ENCODE data around the gene APOA1.
"Not testable (repeated sequence)": the region's sequence is repeated elsewhere in the genome, so short reads cannot be mapped to it uniquely, and the experiment has no call there.

The APOA1 gene

DNA sequence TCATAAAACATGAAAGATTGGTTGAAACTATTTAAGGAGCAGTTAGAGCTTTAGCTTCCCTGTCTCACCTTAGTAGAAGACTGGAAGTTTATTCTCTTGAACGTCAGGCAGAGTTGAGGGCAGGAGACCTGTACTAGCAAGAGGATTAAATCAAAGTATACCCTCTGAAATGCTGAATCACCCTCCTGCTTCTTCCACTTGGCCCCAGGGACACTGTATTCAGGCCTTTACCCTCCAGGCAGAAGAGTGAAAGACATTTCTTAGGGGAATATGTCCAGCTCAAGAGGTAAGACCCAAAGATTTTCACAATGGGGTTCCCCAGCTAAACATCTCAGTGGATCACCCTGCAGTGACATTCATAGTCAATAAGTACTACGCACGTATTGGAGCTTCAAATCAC is 26.2 kb downstream of the APOA1 start:
- no peak for DNase-seq

- no peak for DNase-seq
Measured at GRCh38 chr11:116808262-116809175, 28.9 kb downstream of the APOA1 start.

GRCh38 chr11:116807601-116808261 is 29.7 kb downstream of the APOA1 start:
- DNase-seq = no peak

GRCh38 chr11:116804001-116804400 is 33.4 kb downstream of the APOA1 start:
- no peak for DNase-seq

GRCh38 chr11:116801662-116802061 is 35.8 kb downstream of the APOA1 start:
- DNase-seq = not testable (repeated sequence)

GRCh38 chr11:116800610-116801009 is 36.8 kb downstream of the APOA1 start:
- no peak for DNase-seq

DNA sequence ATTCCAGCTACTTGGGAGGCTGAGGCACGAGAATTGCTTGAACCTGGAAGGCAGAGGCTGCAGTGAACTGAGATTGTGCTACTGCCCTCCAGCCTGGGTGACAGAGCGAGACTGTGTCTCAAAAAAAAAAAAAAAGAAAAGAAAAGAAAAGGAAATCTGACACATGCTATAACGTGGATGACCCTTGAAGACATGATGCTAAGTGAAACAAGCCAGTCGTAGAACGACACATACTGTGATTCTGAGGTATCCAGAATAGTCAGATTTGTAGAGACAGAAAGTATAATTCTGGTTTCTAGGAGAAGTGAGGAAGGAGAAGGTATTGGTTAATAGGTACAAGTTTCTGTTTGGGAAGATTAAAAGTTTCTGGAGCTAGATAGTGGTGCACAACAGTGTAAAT is 39.1 kb downstream of the APOA1 start:
- DNase-seq = no peak

DNA sequence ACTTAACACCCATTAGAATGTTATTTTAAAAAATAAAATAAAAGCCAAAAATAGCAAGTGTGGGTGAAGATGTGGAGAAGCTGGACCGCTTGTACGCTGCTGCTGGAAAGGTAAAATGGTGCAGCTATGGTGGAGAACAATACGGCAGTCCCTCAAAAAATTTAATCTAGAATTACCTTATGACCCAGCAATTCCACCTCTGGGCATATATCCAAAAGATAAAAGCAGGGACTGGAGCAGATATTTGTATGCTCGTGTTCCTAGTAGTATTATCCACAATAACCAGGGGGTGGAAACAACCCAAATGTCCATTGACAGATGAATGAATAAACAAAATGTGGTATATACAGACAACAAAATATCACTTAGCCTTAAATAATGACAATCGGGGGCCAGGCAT is 39.6 kb downstream of the APOA1 start:
- DNase-seq = no peak

GRCh38 chr11:116796548-116796947 is 40.9 kb downstream of the APOA1 start:
- DNase-seq = no peak

DNA sequence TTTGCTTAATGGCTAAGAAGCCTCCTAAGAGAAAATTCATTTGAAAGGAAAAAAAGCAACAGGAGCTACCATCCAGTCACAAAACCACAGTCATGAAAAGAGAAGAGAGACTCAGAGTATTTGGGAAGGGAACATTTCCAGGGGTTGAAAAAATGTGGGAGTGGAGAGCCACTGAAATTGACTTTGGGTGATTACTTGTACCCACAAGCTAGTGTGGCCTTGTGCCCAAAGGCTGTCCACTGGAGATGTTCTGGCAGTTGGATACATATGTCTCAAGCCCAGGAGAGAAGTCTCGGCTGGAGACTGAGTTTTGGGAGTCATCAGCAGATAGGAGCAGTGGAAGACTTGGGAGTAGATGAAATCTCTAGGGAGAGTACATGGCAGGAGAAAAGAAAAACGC is 42.6 kb downstream of the APOA1 start:
- no peak for DNase-seq

- DNase-seq = no peak
Measured at GRCh38 chr11:116793772-116794097, 43.7 kb downstream of the APOA1 start.

- no peak for DNase-seq
Measured at GRCh38 chr11:116792869-116793771, 44.3 kb downstream of the APOA1 start.

GRCh38 chr11:116792144-116792868 is 45.1 kb downstream of the APOA1 start:
- DNase-seq = no peak

- no peak for DNase-seq
Measured at GRCh38 chr11:116791813-116792143, 45.6 kb downstream of the APOA1 start, which contains the start of gene APOA5. Gene APOA5 (minus strand): TSS chr11:116791879. CDS start chr11:116791860, 19 bp downstream.

- DNase-seq = peak; percentile 34
Measured at GRCh38 chr11:116791002-116791812, 46.2 kb downstream of the APOA1 start.

GRCh38 chr11:116790167-116791001 is 47.0 kb downstream of the APOA1 start:
- DNase-seq = no peak

DNA sequence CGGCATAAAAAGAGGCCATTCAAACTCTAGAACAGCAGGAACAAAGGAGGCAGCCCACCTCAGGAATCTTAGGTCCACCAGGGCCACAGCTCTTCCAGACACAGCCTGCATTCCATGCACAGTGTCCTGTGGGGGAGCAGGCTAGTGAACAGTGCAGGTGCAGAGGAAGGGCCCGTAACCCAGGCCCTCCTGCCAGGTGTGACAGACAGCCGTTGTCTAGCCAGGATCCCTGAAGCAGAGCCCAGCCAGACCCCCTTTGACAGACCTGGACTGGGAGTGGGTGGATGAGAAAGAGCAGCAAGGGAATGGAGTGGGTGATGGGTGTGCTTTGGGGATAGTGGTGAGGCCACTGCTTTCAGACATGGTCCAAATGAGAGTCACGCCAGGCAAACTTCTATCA is 48.4 kb downstream of the APOA1 start:
- DNase-seq = no peak

GRCh38 chr11:116788534-116788933 is 48.9 kb downstream of the APOA1 start:
- DNase-seq = no peak

- DNase-seq = peak; percentile 57
Measured at GRCh38 chr11:116787786-116788486, 49.5 kb downstream of the APOA1 start, which contains the start of gene ZPR1. Gene ZPR1 (minus strand): TSS chr11:116788023. CDS start chr11:116787990, 33 bp downstream.

- no peak for DNase-seq
Measured at GRCh38 chr11:116787436-116787785, 50.0 kb downstream of the APOA1 start.

Measured in DMS153 (cell line).